Right atrium auricular region (tissue), 2 donors: Measurements from ENCODE around the gene PLEKHG2. TPM values are rescaled to one million over a fixed set of nuclear protein-coding genes. Genes with fewer than 3 reads are reported as not detected.
A peak's percentile ranks its signal among the peaks of the same experiment; 100 is the strongest.

Experiments
- DNase-seq: peaks from one replicate; pipeline ENCODE4 v3.0.0-alpha.2; 2019; ENCODE audit warnings: low spot score
- H3K27ac ChIP-seq, 2 donors: fragments of 200-600 bp; sonication (generic); 1 replicate in 1 of 2; 2 replicates in 1 of 2; pipeline ENCODE4 v1.5.1; 2016 to 2019
- H3K27me3 ChIP-seq, 2 donors: fragments of 200-600 bp; sonication (generic); one replicate each; pipeline versions ENCODE4 v1.5.1 to v1.6.0; 2017 to 2019
- H3K36me3 ChIP-seq: fragments of 200-600 bp; sonication (generic); one replicate; pipeline ENCODE4 v1.5.1; 2016
- H3K4me1 ChIP-seq, 2 donors: fragments of 200-600 bp; sonication (generic); one replicate each; pipeline versions ENCODE4 v1.5.1 to v1.6.0; 2017 to 2019
- H3K4me3 ChIP-seq, 2 donors: fragments of 200-600 bp; sonication (generic); 1 replicate in 1 of 2; 2 replicates in 1 of 2; pipeline ENCODE4 v1.5.1; 2017 to 2019; ENCODE audit warnings: mild to moderate bottlenecking in 1 of 2, moderate library complexity in 1 of 2
- H3K9me3 ChIP-seq, 2 donors: fragments of 200-600 bp; sonication (generic); one replicate each; pipeline ENCODE4 v1.5.1; 2019
- CTCF ChIP-seq, 2 donors: fragments of 200-600 bp; sonication (generic); IDR thresholded peaks; one replicate each; pipeline ENCODE4 v1.5.1; 2019; ENCODE audit warnings: antibody characterized with exemption in 2 of 2
- total RNA-seq, 2 donors: library from RNA; depleted of rRNA; stranded (reverse); fragments of >200 nt; gene quantifications; one replicate each; pipeline ENCODE4 v1.1.0, GENCODE V29; 2016

Gene PLEKHG2
- total RNA-seq, 2 donors from 2014 or later, result 7.5 to 12.0 TPM

DNA sequence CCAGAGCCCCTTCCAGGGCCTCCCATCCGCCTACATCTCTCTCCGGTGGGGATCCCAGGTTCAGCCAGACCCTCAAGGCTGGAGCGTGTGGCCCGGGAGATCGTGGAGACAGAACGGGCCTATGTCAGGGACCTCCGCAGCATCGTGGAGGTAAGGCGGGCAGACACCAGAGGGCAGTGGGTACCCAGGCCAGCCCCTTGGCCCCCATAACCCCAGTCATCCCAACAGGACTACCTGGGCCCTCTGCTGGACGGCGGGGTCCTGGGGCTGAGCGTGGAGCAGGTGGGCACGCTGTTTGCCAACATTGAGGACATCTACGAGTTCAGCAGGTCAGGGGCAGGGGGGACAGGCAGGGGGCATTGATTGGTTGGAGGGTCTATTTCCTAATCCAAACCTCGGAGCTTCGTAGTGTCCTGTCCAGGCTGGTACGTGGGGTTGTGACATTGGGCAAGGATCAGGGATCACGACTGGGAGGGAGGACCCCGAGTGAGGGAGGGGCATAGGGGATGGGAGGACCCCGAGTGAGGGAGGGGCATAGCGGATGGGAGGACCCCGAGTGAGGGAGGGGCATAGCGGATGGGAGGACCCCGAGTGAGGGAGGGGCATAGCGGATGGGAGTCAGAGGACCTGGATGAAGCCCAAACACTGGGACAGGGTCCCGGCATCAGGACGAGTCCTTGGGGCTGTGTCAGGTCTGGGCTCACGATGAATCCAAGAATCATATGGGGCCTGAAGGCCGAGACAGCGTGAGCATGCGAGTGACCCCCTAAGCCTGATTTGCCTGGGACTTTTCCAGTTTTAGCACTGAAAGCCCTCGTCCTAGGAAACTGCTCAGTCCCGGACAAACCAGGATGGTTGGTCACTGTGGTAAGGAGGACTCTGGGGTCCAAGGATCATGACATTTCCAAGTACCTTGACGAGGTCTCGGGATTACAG is 2.9 kb downstream of the PLEKHG2 start:
- Histone ChIP-seq H3K36me3 (peaks cover 29% of the 10 kb centered on the region), H3K27ac (peak overlapping the region; percentile 2 to 100), H3K27me3 (no peaks in the 10 kb centered on the region), H3K9me3 (no peaks in the 10 kb centered on the region), H3K4me1 (peaks cover 0 to 37% of the 10 kb centered on the region in 2 donors), H3K4me3 (peak overlapping the region; percentile 86 to 91)
- TF ChIP-seq CTCF (IDR thresholded peaks at IDR 0.05), result no peak
- no peak for DNase-seq

GRCh38 chr19:39416152-39417120 is 4.0 kb downstream of the PLEKHG2 start:
- peaks cover 32% of the 10 kb centered on the region for H3K36me3 ChIP-seq
- no peak for TF ChIP-seq CTCF (IDR thresholded peaks at IDR 0.05)

GRCh38 chr19:39417463-39418181 is 5.2 kb downstream of the PLEKHG2 start:
- Histone ChIP-seq H3K4me1 (peaks cover 0 to 22% of the 10 kb centered on the region in 2 donors), H3K27me3 (no peaks in the 10 kb centered on the region), H3K4me3 (no peak overlapping the region), H3K9me3 (no peaks in the 10 kb centered on the region), H3K36me3 (peaks cover 44% of the 10 kb centered on the region), H3K27ac (no peak overlapping the region)
- DNase-seq, result no peak
- TF ChIP-seq CTCF (IDR thresholded peaks at IDR 0.05), result no peak

More at GRCh38 chr19:39416152-39417120, 4.0 kb downstream of the PLEKHG2 start:
- H3K4me3 ChIP-seq, result no peak overlapping the region
- no peaks in the 10 kb centered on the region for H3K27me3 ChIP-seq
- H3K27ac ChIP-seq, result no peak overlapping the region
- H3K4me1 ChIP-seq, result peaks cover 0 to 26% of the 10 kb centered on the region in 2 donors
- no peak for DNase-seq
- H3K9me3 ChIP-seq, result no peaks in the 10 kb centered on the region

GRCh38 chr19:39419003-39419402 is 6.5 kb downstream of the PLEKHG2 start:
- Histone ChIP-seq H3K4me3 (no peak overlapping the region), H3K36me3 (peaks cover 53% of the 10 kb centered on the region), H3K4me1 (peaks cover 0 to 18% of the 10 kb centered on the region in 2 donors), H3K9me3 (no peaks in the 10 kb centered on the region), H3K27me3 (no peaks in the 10 kb centered on the region), H3K27ac (no peak overlapping the region)
- no peak for DNase-seq
- TF ChIP-seq CTCF (IDR thresholded peaks at IDR 0.05), result no peak

- H3K4me3 ChIP-seq, result no peak overlapping the region
- H3K36me3 ChIP-seq, result peaks cover 53% of the 10 kb centered on the region
- peaks cover 0 to under 1% of the 10 kb centered on the region in 2 donors for H3K4me1 ChIP-seq
- DNase-seq, result no peak
- H3K27me3 ChIP-seq, result no peaks in the 10 kb centered on the region
- TF ChIP-seq CTCF (IDR thresholded peaks at IDR 0.05), result no peak
- H3K27ac ChIP-seq, result no peak overlapping the region
- H3K9me3 ChIP-seq, result no peaks in the 10 kb centered on the region
These were observed 8.3 kb downstream of the PLEKHG2 start for GRCh38 chr19:39420769-39421168.
